K562 (cell line): ENCODE data around the gene CMTM4. TPM values are rescaled to one million over a fixed set of nuclear protein-coding genes. Genes with fewer than 3 reads are reported as not detected.

ENCODE experiments used
- ATAC-seq: fragments of 200-7000 bp; cut with Tn5 transposase; 3 replicates; pipeline ENCODE4 v1.9.1; 2020; ENCODE audit warnings: moderate library complexity
- BruUV-seq: library from RNA; stranded (reverse); fragments of 400-500 nt; replicated peaks from 2 replicates; lab custom pipeline; 2021; lab: Mats Ljungman, UMichigan
- CTCF ChIA-PET: fragments of 300-600 bp; formaldehyde crosslinking; extraction: SDS; loops from one replicate; lab custom pipeline; 2021; ENCODE audit warnings: low intra/inter-chr PET ratio; lab: Yijun Ruan, JAX
- POLR2A ChIA-PET: fragments of 300-600, 350-650 bp; sonication (Branson Sonifier 250); formaldehyde crosslinking; extraction: SDS; loops from one replicate; lab custom pipeline; 2021; ENCODE audit warnings: antibody characterized with exemption, inconsistent platforms; lab: Yijun Ruan, JAX
- DNase-seq, 4 experiments: peaks; one replicate each; pipeline versions ENCODE4 v3.0.0 to v3.0.0-alpha.2; 2011 to 2018; ENCODE audit warnings: low spot score in 3 of 4, mixed read lengths in 3 of 4; ENCODE audit errors: extremely low read depth in 1 of 4
- FAIRE-seq: peaks from 2 replicates; lab custom pipeline; 2011; peaks lifted over from hg19 to GRCh38; lab: Jason Lieb, UNC
- H2AFZ ChIP-seq: 2 replicates; pipeline ENCODE4 v1.6.0; 2011; ENCODE audit warnings: low read depth, low read length, control low read depth, inconsistent platforms
- H3K27ac ChIP-seq: fragments of 200-600 bp; 3 replicates; pipeline ENCODE4 v1.8.0; 2011; ENCODE audit warnings: low read depth, mild to moderate bottlenecking, control low read depth, inconsistent platforms, low read length, moderate library complexity, mixed read lengths; ENCODE audit errors: extremely low read depth
- H3K27me3 ChIP-seq, 2 experiments: fragments of 300-600 bp in 1 of 2; 2 replicates in 1 of 2; 3 replicates in 1 of 2; pipeline versions ENCODE4 v1.6.0 to v1.8.0; 2011; ENCODE audit warnings: inconsistent platforms in 2 of 2, low read length in 2 of 2, mild to moderate bottlenecking in 1 of 2, mixed read lengths in 1 of 2, moderate library complexity in 1 of 2; ENCODE audit not compliant: control insufficient read depth in 2 of 2, insufficient read depth in 2 of 2
- H3K36me3 ChIP-seq: fragments of 300-600 bp; 3 replicates; pipeline ENCODE4 v1.8.0; 2011; ENCODE audit warnings: mild to moderate bottlenecking, low read length, inconsistent platforms; ENCODE audit not compliant: control insufficient read depth, insufficient read depth
- H3K4me1 ChIP-seq, 2 experiments: fragments of 200-600 bp in 1 of 2; replicated peaks in 1 of 2; 2 replicates in 1 of 2; 3 replicates in 1 of 2; pipeline versions ENCODE4 v1.5.1 to v1.8.0; 2011; ENCODE audit warnings: inconsistent platforms in 2 of 2, low read length in 2 of 2, mild to moderate bottlenecking in 1 of 2, mixed read lengths in 1 of 2, moderate library complexity in 1 of 2; ENCODE audit not compliant: control insufficient read depth in 2 of 2, insufficient read depth in 2 of 2
- H3K4me2 ChIP-seq: 2 replicates; pipeline ENCODE4 v1.6.1; 2011; ENCODE audit warnings: low read length, control low read depth, inconsistent platforms, mixed read lengths; ENCODE audit not compliant: insufficient read depth
- H3K4me3 ChIP-seq: fragments of 200-600 bp; sonication (generic), shearing (Covaris generic); 2 replicates; pipeline ENCODE4 v1.5.1; 2016; ENCODE audit warnings: control low read depth, inconsistent platforms
- H3K79me2 ChIP-seq: fragments of 200-600 bp; 3 replicates; pipeline ENCODE4 v1.8.0; 2011; ENCODE audit warnings: low read length, inconsistent platforms; ENCODE audit not compliant: control insufficient read depth, insufficient read depth
- H3K9ac ChIP-seq, 2 experiments: 2 replicates each; pipeline versions ENCODE4 v1.6.0 to v1.6.1; 2011; ENCODE audit warnings: low read depth in 2 of 2, low read length in 2 of 2, control low read depth in 1 of 2, inconsistent platforms in 1 of 2, mild to moderate bottlenecking in 1 of 2, mixed read lengths in 1 of 2; ENCODE audit not compliant: insufficient read depth in 1 of 2
- H3K9me1 ChIP-seq: one replicate; pipeline ENCODE4 v1.6.0; 2011; ENCODE audit warnings: inconsistent platforms, mild to moderate bottlenecking, low read length, moderate library complexity; ENCODE audit not compliant: control insufficient read depth, insufficient read depth
- H3K9me3 ChIP-seq: replicated peaks from 2 replicates; pipeline ENCODE4 v1.5.1; 2011; ENCODE audit warnings: low read depth, low read length, inconsistent platforms; ENCODE audit not compliant: control insufficient read depth, insufficient read depth
- H4K20me1 ChIP-seq: replicated peaks from 2 replicates; pipeline ENCODE4 v1.6.1; 2011; ENCODE audit warnings: low read length, inconsistent platforms, mixed read lengths; ENCODE audit not compliant: control insufficient read depth, insufficient read depth
- COPS2 ChIP-seq: fragments of 450-650 bp; conservative IDR thresholded peaks from 2 replicates; pipeline ENCODE4 v1.6.1; 2016; ENCODE audit warnings: mild to moderate bottlenecking, moderate library complexity
- ETV1 ChIP-seq: fragments of 450-650 bp; conservative IDR thresholded peaks from 2 replicates; pipeline ENCODE4 v1.6.1; 2016; ENCODE audit warnings: missing genetic modification characterization, control low read depth, low read depth, missing compliant biosample characterization
- MAX ChIP-seq: sonication (generic); formaldehyde crosslinking; IDR thresholded peaks from 2 replicates; pipeline ENCODE4 v1.9.0; 2022; ENCODE audit warnings: mild to moderate bottlenecking, missing genetic modification reagents
- MTA1 ChIP-seq: fragments of 450-650 bp; IDR thresholded peaks from 2 replicates; pipeline ENCODE4 v1.6.1; 2017; ENCODE audit warnings: borderline replicate concordance
- PATZ1 ChIP-seq: fragments of 250-450 bp; sonication (Bioruptor Pico); IDR thresholded peaks from 2 replicates; pipeline ENCODE4 v1.5.0; 2020; ENCODE audit warnings: mild to moderate bottlenecking, borderline replicate concordance
- SMC3 ChIP-seq: conservative IDR thresholded peaks from 2 replicates; pipeline ENCODE4 v1.6.1; 2011; ENCODE audit warnings: low read depth, low read length, improper control_type of control experiment; ENCODE audit not compliant: insufficient read depth
- STAT6 ChIP-seq: sonication (generic); formaldehyde crosslinking; IDR thresholded peaks from 2 replicates; pipeline ENCODE4 v1.8.1; 2023; ENCODE audit warnings: mild to moderate bottlenecking, missing genetic modification reagents
- ZBTB8A ChIP-seq: fragments of 450-650 bp; IDR thresholded peaks from 2 replicates; pipeline ENCODE4 v1.6.1; 2018; ENCODE audit warnings: mild to moderate bottlenecking, moderate library complexity; ENCODE audit not compliant: partially characterized antibody
- ZNF324 ChIP-seq: fragments of 250-450 bp; sonication (Bioruptor Pico); IDR thresholded peaks from 2 replicates; pipeline ENCODE4 v1.4.0; 2020; ENCODE audit warnings: mild to moderate bottlenecking
- ZNF449 ChIP-seq: fragments of 250-450 bp; sonication (Bioruptor Pico); IDR thresholded peaks from 2 replicates; pipeline ENCODE4 v1.8.0; 2022; ENCODE audit warnings: moderate library complexity, mild to moderate bottlenecking, inconsistent platforms
- WGBS: fragments of 100-300 bp; shearing (Covaris generic); methylation state at CpG from one replicate; pipeline ENCODE4 v1.1.6; 2016; ENCODE audit warnings: low coverage, mixed read lengths; ENCODE audit not compliant: insufficient coverage; ENCODE audit errors: missing lambda C conversion rate; 5-methylcytosine and 5-hydroxymethylcytosine counted together
- in situ Hi-C: fragments of 300-500 bp; cut with MboI; formaldehyde crosslinking; loops from 4 replicates; pipeline ENCODE4 v1.15.0; 2018; ENCODE audit warnings: inconsistent platforms, mixed read lengths
- intact Hi-C: fragments of 100-400 bp; cut with micrococcal nuclease; formaldehyde crosslinking; loops from 2 replicates; pipeline ENCODE4 v1.14.2; 2022
- polyA plus RNA-seq, 8 experiments: library from polyadenylated mRNA; depleted of rRNA in 4 of 8; stranded (reverse) in 5 of 8; unstranded in 3 of 8; fragments of >200 nt; fragmentation: Nextera tagmentation in 2 of 8; fragmentation: Illumina TruSeq in 1 of 8; extraction: Ambion mirVana in 2 of 8; extraction: Trizol in 1 of 8; gene quantifications; 2 replicates each; pipeline versions ENCODE4 v1.2.1 to v1.2.3, GENCODE V29; 2011 to 2014; ENCODE audit warnings: inconsistent platforms in 1 of 8, missing spikeins in 1 of 8
- total RNA-seq, 7 experiments: library from RNA; depleted of rRNA in 6 of 7; stranded (reverse); fragments of >200 nt in 6 of 7; fragmentation: Illumina TruSeq in 2 of 7; extraction: Trizol in 2 of 7; gene quantifications; 2 replicates each; pipeline versions ENCODE4 v1.2.1 to v1.2.3, GENCODE V29; 2011 to 2021; ENCODE audit warnings: low replicate concordance in 1 of 7

CMTM4 gene
- total and polyA plus RNA-seq, 9 of the 15 experiments (the other 6 are each of a cell fraction or from before 2014, with no cell fraction given), result 2.0 to 21.3 (median 12.5) TPM

- H3K9ac ChIP-seq, result no peak overlapping the region
- no peak overlapping the region for H3K4me3 ChIP-seq
- H3K4me2 ChIP-seq, result no peak overlapping the region
- 57% methylated on average over 3 of the region's 3 CpGs for WGBS
- ChIA-PET POLR2A (interaction anchor here (1.3 kb wide), 1 partner anchor 23 kb away, joined by 4 read pairs; no protein-coding TSS in a partner anchor), CTCF (no interaction called here)
- no peaks in the 10 kb centered on the region for H4K20me1 ChIP-seq
- no peaks in the 10 kb centered on the region for H3K79me2 ChIP-seq
- BruUV-seq, result no TSS peak
- in situ Hi-C loops, result no loop called here
- no peaks in the 10 kb centered on the region for H3K9me1 ChIP-seq
- no peak overlapping the region for H3K27ac ChIP-seq
- H3K4me1 ChIP-seq, result no peaks in the 10 kb centered on the region
- DNase-seq (no peak), ATAC-seq (no peak), FAIRE-seq (no peak)
- H2AFZ ChIP-seq, result no peak overlapping the region
- H3K36me3 ChIP-seq, result peaks cover 51% of the 10 kb centered on the region
- no peaks in the 10 kb centered on the region for H3K9me3 ChIP-seq
- intact Hi-C loops, result loop anchor here (10.0 kb wide), 1 partner anchor 316 kb away; no protein-coding TSS in a partner anchor
- H3K27me3 ChIP-seq, result no peaks in the 10 kb centered on the region
- TF ChIP-seq ETV1 (no peak), MTA1 (no peak), STAT6 (CRISPR knock-in tag) (no peak), SMC3 (no peak), COPS2 (no peak), PATZ1 (CRISPR knock-in tag) (no peak), MAX (CRISPR knock-in tag) (no peak), ZNF449 (no peak), ZNF324 (CRISPR knock-in tag) (no peak), ZBTB8A (no peak)
These were observed 24.2 kb upstream of the CMTM4 start for GRCh38 chr16:66720766-66721165.
